Fibroblast of lung (primary cell): ENCODE data around the gene NTMT1. TPM values are rescaled to one million over a fixed set of nuclear protein-coding genes. Genes with fewer than 3 reads are reported as not detected.

Source experiments
- DNase-seq, 2 donors: peaks; one replicate each; pipeline versions ENCODE4 v3.0.0 to v3.0.0-alpha.2; 2010; ENCODE audit warnings: low read depth in 2 of 2
- H2AFZ ChIP-seq: 2 replicates; pipeline ENCODE4 v1.5.1; 2012; ENCODE audit warnings: low read length, control low read depth, inconsistent platforms
- H3K27ac ChIP-seq: 2 replicates; pipeline ENCODE4 v1.5.1; 2011; ENCODE audit warnings: low read length, control low read depth; ENCODE audit not compliant: insufficient read depth
- H3K27me3 ChIP-seq: 2 replicates; pipeline ENCODE4 v1.5.1; 2011; ENCODE audit warnings: mild to moderate bottlenecking, low read length; ENCODE audit not compliant: control insufficient read depth, insufficient read depth
- H3K36me3 ChIP-seq: 2 replicates; pipeline ENCODE4 v1.5.1; 2011; ENCODE audit warnings: low read length; ENCODE audit not compliant: control insufficient read depth, insufficient read depth
- H3K4me1 ChIP-seq: 2 replicates; pipeline ENCODE4 v1.5.1; 2011; ENCODE audit warnings: low read length; ENCODE audit not compliant: control insufficient read depth, insufficient read depth; ENCODE audit errors: extremely low read depth
- H3K4me2 ChIP-seq: 2 replicates; pipeline ENCODE4 v1.5.1; 2011; ENCODE audit warnings: low read length, control low read depth; ENCODE audit not compliant: insufficient read depth; ENCODE audit errors: extremely low read depth
- H3K4me3 ChIP-seq, 4 experiments: fragments of 200-600 bp in 1 of 4; sonication (generic) in 1 of 4; replicated peaks in 1 of 4; 2 replicates each; pipeline ENCODE4 v1.5.1; 2011 to 2016; ENCODE audit warnings: low read length in 4 of 4, low read depth in 3 of 4, mild to moderate bottlenecking in 3 of 4, control low read depth in 2 of 4, inconsistent platforms in 1 of 4, mixed read lengths in 1 of 4; ENCODE audit not compliant: insufficient read depth in 1 of 4; ENCODE audit errors: control extremely low read depth in 1 of 4
- H3K79me2 ChIP-seq: 2 replicates; pipeline ENCODE4 v1.5.1; 2012; ENCODE audit warnings: mild to moderate bottlenecking, low read length, inconsistent platforms; ENCODE audit not compliant: control insufficient read depth, insufficient read depth
- H3K9ac ChIP-seq: 2 replicates; pipeline ENCODE4 v1.5.1; 2011; ENCODE audit warnings: mild to moderate bottlenecking, low read length, control low read depth; ENCODE audit not compliant: insufficient read depth
- H3K9me3 ChIP-seq: 2 replicates; pipeline ENCODE4 v1.5.1; 2012; ENCODE audit warnings: low read depth, low read length; ENCODE audit not compliant: control insufficient read depth, insufficient read depth
- H4K20me1 ChIP-seq: 2 replicates; pipeline ENCODE4 v1.5.1; 2011; ENCODE audit warnings: low read length; ENCODE audit not compliant: control insufficient read depth, insufficient read depth; ENCODE audit errors: extremely low read depth
- CTCF ChIP-seq, 2 donors: IDR thresholded peaks in 1 of 2; conservative IDR thresholded peaks in 1 of 2; 1 replicate in 1 of 2; 2 replicates in 1 of 2; pipeline ENCODE4 v1.5.1; 2011 to 2012; ENCODE audit warnings: low read length in 2 of 2, control low read depth in 1 of 2, inconsistent platforms in 1 of 2, low read depth in 1 of 2, mild to moderate bottlenecking in 1 of 2
- EZH2 ChIP-seq: IDR thresholded peaks from 2 replicates; pipeline ENCODE4 v1.5.1; 2012; ENCODE audit warnings: low read length, control low read depth, mild to moderate bottlenecking; ENCODE audit errors: missing control alignments
- polyA plus RNA-seq, 2 donors: library from polyadenylated mRNA; depleted of rRNA in 1 of 2; stranded (reverse) in 1 of 2; unstranded in 1 of 2; fragments of >200 nt; gene quantifications; 2 replicates each; pipeline ENCODE4 v1.2.1, GENCODE V29; 2011 to 2012; ENCODE audit warnings: missing spikeins in 1 of 2
- total RNA-seq: library from RNA; depleted of rRNA; stranded (reverse); fragments of >200 nt; gene quantifications from 2 replicates; pipeline ENCODE4 v1.2.1, GENCODE V29; 2014

The NTMT1 gene
- total and polyA plus RNA-seq, 2 donors (not counting 1 experiment from before 2014, with no cell fraction given) = 34.2 to 51.9 TPM

- Histone ChIP-seq H3K4me3 (no peak overlapping the region), H3K9ac (no peak overlapping the region), H3K4me2 (no peak overlapping the region), H3K36me3 (no peaks in the 10 kb centered on the region), H4K20me1 (no peaks in the 10 kb centered on the region), H3K9me3 (no peaks in the 10 kb centered on the region), H3K4me1 (peaks cover 16% of the 10 kb centered on the region), H3K27me3 (no peaks in the 10 kb centered on the region), H3K79me2 (no peaks in the 10 kb centered on the region), H2AFZ (no peak overlapping the region), H3K27ac (no peak overlapping the region)
- DNase-seq = no peak
- TF ChIP-seq CTCF (conservative IDR thresholded peaks at IDR 0.05 in 1 of 2, IDR thresholded peaks at IDR 0.05 in 1 of 2; ENCODE audit: low read depth in 1 of 2, low read length in 2 of 2) (no peak), EZH2 (no peak)
These were observed 24.8 kb upstream of the NTMT1 start for GRCh38 chr9:129601082-129601674.

- Histone ChIP-seq H2AFZ (peak overlapping the region; percentile 36), H3K27ac (no peak overlapping the region), H3K79me2 (no peaks in the 10 kb centered on the region), H3K9ac (no peak overlapping the region), H4K20me1 (no peaks in the 10 kb centered on the region), H3K4me1 (peaks cover 14% of the 10 kb centered on the region), H3K27me3 (no peaks in the 10 kb centered on the region), H3K4me2 (no peak overlapping the region), H3K9me3 (no peaks in the 10 kb centered on the region), H3K4me3 (no peak overlapping the region), H3K36me3 (no peaks in the 10 kb centered on the region)
- TF ChIP-seq EZH2 (no peak), CTCF (conservative IDR thresholded peaks at IDR 0.05 in 1 of 2, IDR thresholded peaks at IDR 0.05 in 1 of 2; ENCODE audit: low read depth in 1 of 2, low read length in 2 of 2) (no peak)
- DNase-seq = no peak
These were observed 23.2 kb upstream of the NTMT1 start for GRCh38 chr9:129602598-129603415.

GRCh38 chr9:129604056-129604765, 21.8 kb upstream of the NTMT1 start:
- Histone ChIP-seq H3K27me3 (no peaks in the 10 kb centered on the region), H4K20me1 (no peaks in the 10 kb centered on the region), H3K4me2 (no peak overlapping the region), H3K27ac (no peak overlapping the region), H3K79me2 (no peaks in the 10 kb centered on the region), H2AFZ (no peak overlapping the region), H3K9me3 (no peaks in the 10 kb centered on the region), H3K4me3 (no peak overlapping the region), H3K9ac (no peak overlapping the region), H3K4me1 (peaks cover 13% of the 10 kb centered on the region), H3K36me3 (no peaks in the 10 kb centered on the region)
- DNase-seq = no peak
- TF ChIP-seq EZH2 (no peak), CTCF (conservative IDR thresholded peaks at IDR 0.05 in 1 of 2, IDR thresholded peaks at IDR 0.05 in 1 of 2; ENCODE audit: low read depth in 1 of 2, low read length in 2 of 2) (no peak)
